ENCODE data around the gene COPS7B.
A peak's percentile ranks its signal among the peaks of the same experiment; 100 is the strongest.

Gene COPS7B

DNA sequence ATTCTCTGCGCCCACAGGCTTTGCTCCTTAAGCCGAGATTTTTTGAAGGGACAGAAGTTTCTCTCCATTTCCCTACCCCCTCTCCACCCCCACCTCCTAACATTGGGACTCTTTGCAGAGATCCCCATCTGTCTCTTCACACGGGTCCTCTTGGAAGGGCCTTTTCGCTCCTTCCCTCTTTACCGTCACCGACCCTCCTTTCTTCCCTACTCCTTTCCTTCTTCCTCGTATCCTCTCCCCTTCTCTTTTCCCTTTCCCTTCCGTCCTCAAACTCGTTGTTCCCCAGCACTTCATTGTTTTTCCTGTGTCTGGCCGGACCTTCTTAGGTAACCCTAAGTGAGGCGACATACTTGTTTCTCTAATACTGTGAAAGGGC is 660 bp downstream of the COPS7B start:
- Histone ChIP-seq H3K9ac (peak overlapping the region; percentile 49; the same call in 1 of the 2 replicates), H3K27me3 (ENCODE audit: insufficient read depth, low read depth) (no peaks in the 10 kb centered on the region), H3K36me3 (ENCODE audit: insufficient read depth) (peaks cover 6% of the 10 kb centered on the region; the same call in 1 of the 2 replicates), H4K20me1 (ENCODE audit: insufficient read depth) (no peaks in the 10 kb centered on the region; the same call in 1 of the 2 replicates), H3K4me3 (IDR thresholded peaks at IDR 0.05; ENCODE audit: insufficient read depth, low read depth, low read length) (peak overlapping the region; percentile 90), H3K4me1 (ENCODE audit: low read depth, poor library complexity, severe bottlenecking) (peaks cover 25% of the 10 kb centered on the region), H2AFZ (ENCODE audit: low read depth) (no peak overlapping the region), H3K79me2 (ENCODE audit: insufficient read depth, low read depth) (peaks cover 32% of the 10 kb centered on the region), H3K4me2 (peak overlapping the region; percentile 72), H3K27ac (no peak overlapping the region)
- TF ChIP-seq, protein P1, sequence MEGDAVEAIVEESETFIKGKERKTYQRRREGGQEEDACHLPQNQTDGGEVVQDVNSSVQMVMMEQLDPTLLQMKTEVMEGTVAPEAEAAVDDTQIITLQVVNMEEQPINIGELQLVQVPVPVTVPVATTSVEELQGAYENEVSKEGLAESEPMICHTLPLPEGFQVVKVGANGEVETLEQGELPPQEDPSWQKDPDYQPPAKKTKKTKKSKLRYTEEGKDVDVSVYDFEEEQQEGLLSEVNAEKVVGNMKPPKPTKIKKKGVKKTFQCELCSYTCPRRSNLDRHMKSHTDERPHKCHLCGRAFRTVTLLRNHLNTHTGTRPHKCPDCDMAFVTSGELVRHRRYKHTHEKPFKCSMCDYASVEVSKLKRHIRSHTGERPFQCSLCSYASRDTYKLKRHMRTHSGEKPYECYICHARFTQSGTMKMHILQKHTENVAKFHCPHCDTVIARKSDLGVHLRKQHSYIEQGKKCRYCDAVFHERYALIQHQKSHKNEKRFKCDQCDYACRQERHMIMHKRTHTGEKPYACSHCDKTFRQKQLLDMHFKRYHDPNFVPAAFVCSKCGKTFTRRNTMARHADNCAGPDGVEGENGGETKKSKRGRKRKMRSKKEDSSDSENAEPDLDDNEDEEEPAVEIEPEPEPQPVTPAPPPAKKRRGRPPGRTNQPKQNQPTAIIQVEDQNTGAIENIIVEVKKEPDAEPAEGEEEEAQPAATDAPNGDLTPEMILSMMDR (conservative IDR thresholded peaks at IDR 0.05; ENCODE audit: low read depth, low read length), result peak; percentile 20; the same call in 1 of the 2 replicates

DNA sequence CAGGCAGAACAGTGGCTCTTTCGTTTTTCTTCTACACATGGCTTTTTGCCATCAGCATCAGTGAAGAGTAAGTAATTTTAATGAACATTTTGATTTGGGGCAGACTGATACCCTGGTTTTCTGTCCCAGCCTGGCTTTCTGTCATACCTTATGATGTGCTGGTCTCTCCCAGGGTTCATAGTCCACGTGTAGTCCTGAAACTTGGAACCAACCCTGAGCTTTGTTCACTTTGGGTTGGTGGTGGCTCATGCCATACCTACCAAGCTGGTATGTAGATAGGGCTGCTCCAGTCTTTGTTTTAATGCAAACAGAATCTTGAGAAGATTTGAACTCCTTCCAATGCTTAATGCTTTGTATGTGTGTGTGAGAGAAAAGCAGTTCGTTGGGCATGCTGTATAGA is 4.9 kb downstream of the COPS7B start:
- Histone ChIP-seq H3K36me3 (ENCODE audit: insufficient read depth) (peaks cover 6% of the 10 kb centered on the region; the same call in 1 of the 2 replicates), H2AFZ (ENCODE audit: low read depth) (no peak overlapping the region)

DNA sequence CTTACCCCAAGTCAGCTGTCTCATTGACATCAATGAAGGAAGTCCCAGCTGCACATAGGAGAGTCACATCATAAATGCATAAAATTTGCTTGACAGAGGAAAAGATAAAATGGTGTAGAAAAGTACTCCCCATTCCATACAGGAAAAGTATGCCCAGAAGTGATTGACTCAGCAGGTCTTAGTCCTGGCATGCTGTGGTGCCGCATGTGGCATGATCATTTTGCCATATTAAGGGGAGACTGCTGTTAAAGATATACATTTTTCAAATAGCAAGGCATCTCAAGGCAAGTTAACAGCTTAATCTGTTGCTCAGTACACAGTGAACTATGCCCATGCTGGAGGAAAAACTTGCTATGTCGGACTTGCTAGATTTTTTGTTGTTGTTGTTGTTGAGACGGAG is 8.1 kb downstream of the COPS7B start:
- Histone ChIP-seq H3K4me3 (IDR thresholded peaks at IDR 0.05; ENCODE audit: insufficient read depth, low read depth, low read length) (no peak overlapping the region), H3K4me2 (no peak overlapping the region), H3K79me2 (ENCODE audit: insufficient read depth, low read depth) (peaks cover 15% of the 10 kb centered on the region; the same call in 1 of the 2 replicates), H3K36me3 (ENCODE audit: insufficient read depth) (peaks cover 6% of the 10 kb centered on the region; the same call in 1 of the 2 replicates), H3K27ac (no peak overlapping the region), H3K4me1 (ENCODE audit: low read depth, poor library complexity, severe bottlenecking) (peaks cover 24% of the 10 kb centered on the region), H3K27me3 (ENCODE audit: insufficient read depth, low read depth) (no peaks in the 10 kb centered on the region), H3K9ac (no peak overlapping the region), H2AFZ (ENCODE audit: low read depth) (no peak overlapping the region), H4K20me1 (ENCODE audit: insufficient read depth) (no peaks in the 10 kb centered on the region)
- TF ChIP-seq, protein P1 (conservative IDR thresholded peaks at IDR 0.05; ENCODE audit: low read depth, low read length), result no peak

More for the DNA sequence above, 4.9 kb downstream of the COPS7B start:
- H3K4me1 ChIP-seq (ENCODE audit: low read depth, poor library complexity, severe bottlenecking), result peaks cover 16% of the 10 kb centered on the region
- H4K20me1 ChIP-seq (ENCODE audit: insufficient read depth), result no peaks in the 10 kb centered on the region; the same call in 1 of the 2 replicates
- no peaks in the 10 kb centered on the region for H3K27me3 ChIP-seq (ENCODE audit: insufficient read depth, low read depth)
- no peak overlapping the region for H3K4me2 ChIP-seq
- H3K27ac ChIP-seq, result no peak overlapping the region
- no peak overlapping the region for H3K4me3 ChIP-seq (IDR thresholded peaks at IDR 0.05; ENCODE audit: insufficient read depth, low read depth, low read length)
- no peak overlapping the region for H3K9ac ChIP-seq
- TF ChIP-seq, protein P1 (conservative IDR thresholded peaks at IDR 0.05; ENCODE audit: low read depth, low read length), result no peak
- peaks cover 39% of the 10 kb centered on the region for H3K79me2 ChIP-seq (ENCODE audit: insufficient read depth, low read depth)

DNA sequence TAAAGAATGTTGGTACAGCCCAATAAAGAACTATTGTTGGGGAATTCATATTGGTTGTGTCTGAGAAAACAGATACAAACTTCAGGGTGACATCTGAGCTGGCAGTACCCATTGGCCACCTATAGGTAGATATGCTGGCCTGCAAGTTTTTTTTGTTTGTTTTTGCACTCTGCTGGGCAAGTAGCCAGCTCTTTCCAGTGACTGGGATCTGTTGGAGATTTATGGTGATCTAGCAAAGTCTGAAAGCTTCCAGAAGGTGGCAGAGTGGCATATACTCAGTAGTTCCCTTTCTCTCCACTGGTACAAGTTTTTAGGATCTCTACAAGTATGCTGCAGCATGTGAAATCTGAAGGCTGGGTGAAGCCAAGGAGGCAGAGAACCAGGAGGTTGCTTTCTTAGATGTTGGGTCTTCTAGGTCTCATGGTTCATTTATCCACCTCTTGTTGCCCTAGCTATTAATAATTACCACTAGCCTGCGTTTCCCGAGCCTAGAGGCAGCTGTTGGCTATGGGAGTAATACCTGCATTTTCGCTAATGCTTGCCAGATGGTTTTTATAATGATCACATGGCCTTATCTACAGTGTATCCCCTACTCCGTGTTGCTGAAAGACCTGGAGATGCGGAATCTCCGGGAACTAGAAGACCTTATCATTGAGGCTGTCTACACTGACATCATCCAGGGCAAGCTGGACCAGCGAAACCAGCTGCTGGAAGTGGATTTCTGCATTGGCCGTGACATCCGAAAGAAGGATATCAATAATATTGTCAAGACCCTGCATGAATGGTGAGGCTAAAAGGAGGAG is 9.5 kb downstream of the COPS7B start:
- H3K27me3 ChIP-seq (ENCODE audit: insufficient read depth, low read depth), result no peaks in the 10 kb centered on the region
- H3K4me3 ChIP-seq (IDR thresholded peaks at IDR 0.05; ENCODE audit: insufficient read depth, low read depth, low read length), result no peak overlapping the region
- H3K79me2 ChIP-seq (ENCODE audit: insufficient read depth, low read depth), result peaks cover 8% of the 10 kb centered on the region; the same call in 1 of the 2 replicates
- no peak overlapping the region for H2AFZ ChIP-seq (ENCODE audit: low read depth)
- no peak overlapping the region for H3K9ac ChIP-seq
- peaks cover 24% of the 10 kb centered on the region for H3K4me1 ChIP-seq (ENCODE audit: low read depth, poor library complexity, severe bottlenecking)
- H3K36me3 ChIP-seq (ENCODE audit: insufficient read depth), result no peaks in the 10 kb centered on the region; the same call in 1 of the 2 replicates
- TF ChIP-seq, protein P1 (conservative IDR thresholded peaks at IDR 0.05; ENCODE audit: low read depth, low read length), result peak; percentile 43
- H3K4me2 ChIP-seq, result no peak overlapping the region
- no peaks in the 10 kb centered on the region for H4K20me1 ChIP-seq (ENCODE audit: insufficient read depth)
- H3K27ac ChIP-seq, result no peak overlapping the region; the same call in 1 of the 2 replicates
